SK-N-MC (cell line): ENCODE measurements around the gene VASN.

ENCODE experiments used
- EZH2 ChIP-seq: fragments of 200-600 bp; sonication (generic); IDR thresholded peaks from one replicate; pipeline ENCODE4 v1.6.1; 2017; ENCODE audit warnings: antibody characterized with exemption
- FOXP2 ChIP-seq: optimal IDR thresholded peaks from 2 replicates; pipeline ENCODE3; 2011; ENCODE audit warnings: mild to moderate bottlenecking, moderate library complexity; ENCODE audit not compliant: insufficient read depth; ENCODE audit errors: extremely low read length, control extremely low read depth
- POLR2AphosphoS5 ChIP-seq: IDR thresholded peaks from 2 replicates; pipeline ENCODE4 v1.6.1; 2012; ENCODE audit warnings: mild to moderate bottlenecking, low read depth, low read length, borderline replicate concordance

GRCh38 chr16:4354512-4355409, 16.9 kb upstream of the VASN start:
- TF ChIP-seq EZH2, result no peak
- no peak for TF ChIP-seq POLR2AphosphoS5
- no peak for TF ChIP-seq FOXP2
